ENCODE data around the gene FIP1L1.
"Not testable (repeated sequence)": the region's sequence is repeated elsewhere in the genome, so short reads cannot be mapped to it uniquely, and the experiment has no call there.

Gene FIP1L1, protein sequence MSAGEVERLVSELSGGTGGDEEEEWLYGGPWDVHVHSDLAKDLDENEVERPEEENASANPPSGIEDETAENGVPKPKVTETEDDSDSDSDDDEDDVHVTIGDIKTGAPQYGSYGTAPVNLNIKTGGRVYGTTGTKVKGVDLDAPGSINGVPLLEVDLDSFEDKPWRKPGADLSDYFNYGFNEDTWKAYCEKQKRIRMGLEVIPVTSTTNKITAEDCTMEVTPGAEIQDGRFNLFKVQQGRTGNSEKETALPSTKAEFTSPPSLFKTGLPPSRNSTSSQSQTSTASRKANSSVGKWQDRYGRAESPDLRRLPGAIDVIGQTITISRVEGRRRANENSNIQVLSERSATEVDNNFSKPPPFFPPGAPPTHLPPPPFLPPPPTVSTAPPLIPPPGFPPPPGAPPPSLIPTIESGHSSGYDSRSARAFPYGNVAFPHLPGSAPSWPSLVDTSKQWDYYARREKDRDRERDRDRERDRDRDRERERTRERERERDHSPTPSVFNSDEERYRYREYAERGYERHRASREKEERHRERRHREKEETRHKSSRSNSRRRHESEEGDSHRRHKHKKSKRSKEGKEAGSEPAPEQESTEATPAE

DNA sequence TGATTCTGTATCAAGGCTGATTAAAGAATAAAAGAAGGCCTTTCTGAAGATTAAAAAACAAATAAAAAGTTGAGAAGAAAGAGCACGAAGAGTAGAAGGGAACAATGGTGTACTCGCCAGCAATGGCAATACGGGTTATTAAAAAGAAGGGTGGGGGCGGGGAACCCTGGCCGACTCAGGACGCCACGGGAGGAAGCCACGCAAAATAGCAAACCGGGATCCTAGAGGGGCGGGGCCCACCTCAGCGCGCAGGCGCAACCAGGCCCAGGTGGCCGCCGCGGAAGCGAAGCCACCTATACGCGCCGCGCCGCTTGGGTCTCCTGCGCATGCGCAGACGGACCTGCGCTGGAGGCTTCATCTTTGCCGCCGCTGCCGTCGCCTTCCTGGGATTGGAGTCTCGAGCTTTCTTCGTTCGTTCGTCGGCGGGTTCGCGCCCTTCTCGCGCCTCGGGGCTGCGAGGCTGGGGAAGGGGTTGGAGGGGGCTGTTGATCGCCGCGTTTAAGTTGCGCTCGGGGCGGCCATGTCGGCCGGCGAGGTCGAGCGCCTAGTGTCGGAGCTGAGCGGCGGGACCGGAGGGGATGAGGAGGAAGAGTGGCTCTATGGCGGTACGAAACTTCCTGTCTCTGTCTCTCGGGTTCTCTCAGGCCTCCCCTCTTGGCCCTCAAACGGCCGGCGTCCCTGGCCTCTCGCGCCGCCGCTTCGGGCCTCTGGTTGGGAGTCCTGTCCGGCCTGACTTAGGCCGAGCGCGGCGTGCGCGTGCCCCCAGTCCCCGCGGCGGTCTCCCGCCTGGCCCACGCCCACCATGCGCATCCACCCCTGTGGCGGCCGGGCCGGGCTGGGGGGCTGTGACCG is at the start of gene FIP1L1:
Gene FIP1L1 (plus strand): TSS at position 323 of the 852 bp plus-strand sequence. CDS start 198 bp downstream, at position 521.
- peak; percentile 92 for DNase-seq

DNA sequence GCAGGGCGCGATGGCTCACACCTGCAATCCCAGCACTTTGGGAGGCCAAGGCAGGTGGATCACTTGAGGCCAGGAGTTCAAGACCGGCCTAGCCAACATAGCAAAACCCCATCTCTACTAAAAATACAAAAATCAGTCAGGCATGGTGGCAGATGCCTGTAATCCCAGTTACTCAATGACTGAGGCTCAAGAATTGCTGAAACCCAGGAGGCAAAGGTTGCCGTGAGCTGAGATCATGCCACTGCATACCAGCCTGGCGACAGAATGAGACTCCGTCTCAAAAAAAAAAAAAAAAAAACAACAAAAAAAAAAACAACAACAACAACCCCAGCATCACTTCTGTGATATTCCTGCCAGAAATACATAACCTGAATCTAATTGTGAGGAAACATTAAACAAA is 42.5 kb upstream of the FIP1L1 start:
- DNase-seq = not testable (repeated sequence)

DNA sequence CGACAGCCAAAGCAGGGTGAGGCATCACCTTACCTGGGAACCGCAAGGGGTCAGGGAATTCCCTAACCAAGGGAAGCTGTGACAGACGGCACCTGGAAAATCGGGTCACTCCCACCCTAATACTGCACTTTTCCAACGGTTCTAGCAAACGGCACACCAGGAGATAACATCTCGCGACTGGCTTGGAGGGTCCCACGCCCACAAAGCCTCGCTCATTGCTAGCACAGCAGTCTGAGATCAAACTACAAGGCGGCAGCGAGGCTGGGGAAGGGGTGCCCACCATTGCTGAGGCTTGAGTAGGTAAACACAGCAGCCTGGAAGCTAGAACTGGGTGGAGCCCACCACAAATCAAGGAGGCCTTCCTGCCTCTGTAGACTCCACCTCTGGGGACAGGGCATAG is 37.3 kb upstream of the FIP1L1 start:
- DNase-seq = not testable (repeated sequence)

DNA sequence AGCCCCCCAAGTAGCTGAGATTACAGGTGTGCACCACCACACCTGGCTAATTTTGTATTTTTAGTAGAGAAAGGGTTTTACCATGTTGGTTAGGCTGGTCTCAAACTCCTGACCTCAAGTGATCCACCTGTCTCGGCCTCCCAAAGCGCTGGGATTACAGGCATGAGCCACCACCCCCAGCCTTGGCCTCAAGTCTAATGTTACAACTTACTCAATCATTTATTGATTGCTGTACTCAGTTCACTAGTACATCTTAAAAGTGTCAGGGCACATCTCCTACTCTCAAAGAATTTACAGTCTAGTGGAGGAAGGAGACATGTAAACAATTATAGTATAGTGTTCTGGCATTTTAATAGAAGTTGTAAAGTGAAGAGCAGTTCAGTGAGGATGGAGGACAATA is 31.0 kb upstream of the FIP1L1 start:
- DNase-seq = not testable (repeated sequence)

DNA sequence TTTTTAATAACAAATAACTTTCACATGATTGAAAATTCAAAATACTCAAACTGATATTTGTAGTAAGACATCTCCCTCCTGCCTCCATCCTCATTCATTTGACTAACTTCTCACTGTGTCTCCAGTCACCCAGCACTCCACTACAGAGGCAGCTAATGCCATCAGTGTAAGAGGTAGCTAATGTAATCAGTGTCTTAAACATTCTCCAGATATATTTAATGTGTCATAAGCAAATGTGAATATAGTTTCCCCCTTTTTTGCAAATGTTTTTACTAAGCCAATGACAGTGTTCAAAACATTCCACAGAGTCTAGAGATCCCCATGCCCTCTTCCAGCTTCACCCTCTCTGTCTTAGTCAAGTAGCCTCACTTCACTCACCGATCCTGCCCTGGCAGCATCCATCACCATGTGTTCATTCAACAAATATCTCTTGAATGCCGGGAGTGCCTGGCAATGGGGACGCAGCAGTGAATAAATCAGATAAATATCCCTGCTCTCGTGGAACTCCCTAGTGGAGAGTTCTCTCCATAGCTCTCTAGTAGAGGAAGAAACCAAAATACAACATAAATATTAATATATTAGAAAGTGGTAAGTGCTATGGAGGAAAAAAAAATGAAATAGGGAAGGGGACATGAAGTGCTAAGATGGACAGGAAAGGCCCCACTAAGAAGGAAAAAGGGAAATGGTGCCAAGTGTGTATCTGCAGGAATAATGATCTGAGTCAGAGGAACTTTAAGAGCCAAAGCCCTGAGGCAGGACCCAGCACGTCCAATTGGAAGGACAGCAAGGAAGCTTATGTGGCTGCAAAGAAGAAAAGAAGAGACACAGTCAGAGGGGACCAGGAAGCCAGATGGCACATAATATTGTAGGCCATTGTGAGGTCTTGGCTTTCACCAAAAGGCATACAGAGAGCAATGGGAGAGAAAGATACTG is 30.3 kb upstream of the FIP1L1 start:
- no peak for DNase-seq

DNA sequence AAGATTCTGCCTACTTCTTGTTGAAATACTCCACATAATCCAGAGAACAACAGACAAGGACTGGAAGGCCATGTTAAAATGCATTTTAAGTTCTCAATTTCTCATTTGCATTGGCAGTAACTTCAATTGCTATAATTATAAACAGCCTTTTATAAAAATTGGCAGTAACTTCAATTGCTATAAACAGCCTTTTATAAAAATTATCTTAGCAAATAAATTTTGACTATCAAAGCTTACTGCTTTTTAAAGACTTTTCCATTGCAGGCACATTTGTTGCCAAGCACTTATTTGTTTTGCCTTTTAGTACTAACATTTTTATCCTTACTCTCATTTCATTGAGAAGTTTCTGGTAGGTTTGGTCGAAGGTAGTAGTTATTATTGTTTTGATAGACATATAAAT is 29.4 kb upstream of the FIP1L1 start:
- DNase-seq = no peak

DNA sequence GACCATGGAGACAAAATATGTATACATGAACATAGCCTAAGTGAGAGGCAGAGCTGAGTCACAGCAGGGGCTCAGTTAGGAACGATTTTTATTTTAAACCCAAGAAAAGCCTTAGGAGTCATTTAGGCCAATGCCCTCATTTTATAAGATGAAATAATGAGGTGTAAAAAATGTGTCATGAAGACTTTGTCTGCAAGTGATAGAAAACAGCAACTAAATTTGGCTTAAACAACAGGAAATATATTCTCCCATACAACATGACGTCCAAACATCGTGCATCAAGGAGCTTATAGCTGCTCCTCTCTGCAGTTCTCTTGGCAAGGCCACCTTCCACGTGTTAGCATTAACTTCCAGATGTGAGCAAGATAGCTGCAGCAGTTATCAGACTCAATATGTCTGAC is 28.4 kb upstream of the FIP1L1 start:
- no peak for DNase-seq

DNA sequence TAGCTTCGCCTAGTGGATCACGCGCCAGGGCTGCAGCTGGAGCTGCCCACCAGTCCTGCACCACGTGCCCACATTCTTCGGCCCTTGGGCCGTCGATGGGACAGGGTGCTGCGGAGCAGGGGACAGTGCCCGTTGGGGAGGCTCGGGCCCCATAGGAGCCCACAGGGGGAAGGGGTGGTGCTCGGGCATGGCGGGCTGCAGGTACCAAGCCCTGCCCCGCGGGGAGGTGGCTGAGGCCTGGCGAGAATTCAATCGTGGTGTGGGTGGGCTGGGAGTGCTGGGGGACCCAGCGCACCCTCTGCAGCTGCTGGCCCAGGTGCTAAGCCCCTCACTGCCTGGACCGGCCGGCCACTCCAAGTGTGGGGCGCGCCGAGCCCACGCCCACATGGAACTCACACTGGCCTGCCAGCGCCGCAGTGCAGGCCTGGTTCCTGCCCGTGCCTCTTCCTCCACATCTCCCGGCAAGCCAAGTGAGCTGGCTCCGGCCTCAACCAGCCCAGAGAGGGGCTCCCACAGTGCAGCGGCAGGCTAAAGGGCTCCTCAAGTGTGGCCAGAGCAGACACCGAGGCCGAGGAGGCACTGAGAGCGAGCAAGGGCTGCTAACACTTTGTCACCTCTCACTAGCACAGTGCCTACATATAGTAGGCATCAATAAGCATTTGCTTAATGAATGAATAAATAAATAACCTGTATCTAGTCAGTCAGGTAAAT is 23.3 kb upstream of the FIP1L1 start:
- DNase-seq = no peak

DNA sequence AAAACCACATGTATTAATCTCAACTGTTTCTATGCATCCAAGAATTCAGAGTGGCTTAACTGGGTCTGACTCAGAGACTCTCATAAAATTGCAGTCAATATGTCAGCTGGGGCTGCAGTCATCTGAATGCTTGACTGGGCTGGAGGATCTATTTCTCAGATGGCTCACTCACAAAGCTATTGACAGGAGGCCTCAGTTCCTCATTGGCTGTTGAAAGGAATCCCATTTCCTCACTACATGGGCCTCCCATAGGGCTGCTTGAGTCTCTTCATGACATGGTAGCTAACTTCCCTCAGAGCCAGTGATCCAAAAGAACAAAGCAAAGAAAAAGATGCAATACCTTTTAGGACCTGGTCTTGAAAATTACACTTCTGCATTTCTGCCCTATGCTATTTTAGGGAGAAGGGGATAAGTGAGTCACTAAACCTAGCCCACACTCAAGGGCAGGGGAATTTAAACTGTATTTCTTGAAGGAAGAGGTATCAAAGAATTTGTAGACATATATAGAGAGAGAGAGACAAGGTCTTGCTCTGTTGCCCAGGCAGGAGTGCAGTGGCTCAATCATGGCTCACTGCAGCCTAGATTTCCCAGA is 21.4 kb upstream of the FIP1L1 start:
- DNase-seq = no peak

DNA sequence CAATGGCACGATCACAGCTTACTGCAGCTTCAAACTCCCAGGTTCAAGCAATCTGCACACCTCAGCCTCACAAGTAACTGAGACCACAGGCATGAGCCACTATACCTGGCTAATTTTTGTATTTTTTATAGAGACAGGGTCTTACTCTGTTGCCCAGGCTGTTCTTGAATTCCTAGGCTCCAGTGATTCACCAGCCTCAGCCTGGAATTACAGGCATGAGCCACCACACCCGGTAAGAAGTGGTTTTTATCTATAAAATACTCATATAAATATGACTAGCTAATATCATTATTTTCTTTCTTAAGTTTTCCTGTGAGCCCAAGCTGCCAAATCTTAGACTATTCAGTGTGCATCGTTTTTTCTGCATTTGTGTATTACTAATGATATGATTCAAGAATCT is 16.0 kb upstream of the FIP1L1 start:
- no peak for DNase-seq

DNA sequence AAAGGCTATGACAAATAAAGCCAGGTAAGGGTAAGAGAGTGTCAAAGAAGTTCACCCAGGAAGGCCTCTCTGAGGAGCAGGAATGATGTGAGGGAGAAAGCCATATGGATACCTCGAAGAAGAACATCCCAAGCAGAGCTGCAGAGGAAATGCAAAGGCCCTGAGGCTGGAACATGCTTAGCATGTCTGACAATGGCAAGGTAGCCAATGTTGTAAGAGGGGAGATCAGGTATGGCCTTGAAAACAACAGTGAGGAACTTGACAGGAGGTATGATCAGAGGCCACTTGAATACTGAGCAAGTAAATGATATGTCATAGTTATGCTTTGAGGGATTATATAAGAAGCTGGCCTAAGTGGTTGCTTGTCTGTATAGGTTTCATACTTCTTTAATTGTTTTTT is 15.3 kb upstream of the FIP1L1 start:
- no peak for DNase-seq

DNA sequence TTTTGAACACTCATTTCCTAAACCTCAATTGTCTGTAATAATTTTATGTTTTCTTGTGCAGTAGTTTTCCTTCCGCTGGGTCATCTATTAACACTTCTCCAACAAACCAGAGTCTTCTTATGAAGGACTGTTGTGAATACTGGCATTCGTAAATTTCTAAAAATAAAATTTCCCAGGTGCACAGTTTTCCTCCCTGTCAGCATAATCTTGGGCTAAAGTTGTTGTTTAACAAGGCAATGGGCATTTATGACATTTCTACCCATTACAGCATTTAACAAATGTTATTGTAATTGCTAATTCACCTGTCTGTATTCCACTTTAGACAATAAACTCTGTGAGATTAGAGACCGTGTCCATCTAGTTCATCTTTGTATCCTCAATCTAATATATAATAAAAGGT is 12.8 kb upstream of the FIP1L1 start:
- no peak for DNase-seq

DNA sequence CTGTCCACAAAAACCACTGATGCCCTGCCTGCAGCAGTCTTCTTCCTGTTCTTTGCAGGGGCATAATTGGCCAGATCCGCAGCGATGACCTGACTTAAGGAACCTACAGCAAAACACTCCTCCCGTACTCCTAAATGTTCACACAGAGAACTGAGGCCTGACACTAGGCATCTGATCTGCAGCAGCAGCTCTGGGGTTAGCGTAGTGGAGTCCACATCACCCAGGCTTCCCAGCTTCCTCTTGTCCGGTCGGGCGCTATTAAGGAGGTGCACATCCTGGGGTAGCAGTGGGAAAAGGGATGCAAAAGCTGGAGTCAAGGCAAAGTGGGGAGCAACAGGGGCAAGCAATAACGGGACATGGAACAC is 12.3 kb upstream of the FIP1L1 start:
- DNase-seq = no peak

DNA sequence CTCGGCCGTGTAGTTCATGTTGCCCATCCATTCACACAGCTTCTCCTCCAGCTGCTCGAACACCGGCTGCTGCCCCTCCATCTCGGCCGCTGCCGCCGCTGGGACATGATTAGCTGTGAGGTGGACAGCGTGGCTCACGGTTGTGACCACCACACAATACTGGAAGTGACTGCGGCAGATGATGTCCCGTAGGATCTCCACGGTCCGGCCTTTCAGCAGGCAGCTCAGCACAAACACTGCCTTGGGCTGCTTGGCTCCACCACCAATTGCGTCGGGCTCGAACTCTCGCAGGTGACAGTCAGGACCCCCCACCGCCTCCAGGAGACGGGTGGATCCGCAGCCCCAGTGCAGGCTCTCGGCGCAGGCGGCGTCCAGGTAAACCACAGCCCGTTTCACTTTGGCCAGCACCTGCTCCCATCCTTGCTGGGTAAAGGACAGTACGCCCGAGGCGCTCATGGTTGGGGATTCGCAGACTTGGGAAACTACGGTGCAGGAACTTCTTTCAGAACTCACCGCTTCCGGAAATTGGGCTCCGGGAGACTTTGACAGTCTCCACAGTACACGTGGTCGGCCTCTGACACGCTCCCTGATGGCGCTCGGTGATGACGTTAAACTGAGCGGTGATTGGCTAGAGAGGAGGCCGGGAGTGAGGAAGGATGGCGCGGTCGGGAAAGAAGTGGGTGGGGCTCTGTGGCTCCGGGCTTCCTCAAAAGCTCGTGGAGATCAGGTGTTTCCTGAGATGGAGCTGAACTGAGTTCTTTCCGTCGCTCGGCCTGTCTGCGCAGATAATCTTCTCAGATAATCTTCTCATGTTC is 11.7 kb upstream of the FIP1L1 start, which contains the start of gene SCFD2:
Gene SCFD2 (minus strand): TSS at position 576 of the 815 bp plus-strand sequence.
- peak; percentile 92 for DNase-seq

DNA sequence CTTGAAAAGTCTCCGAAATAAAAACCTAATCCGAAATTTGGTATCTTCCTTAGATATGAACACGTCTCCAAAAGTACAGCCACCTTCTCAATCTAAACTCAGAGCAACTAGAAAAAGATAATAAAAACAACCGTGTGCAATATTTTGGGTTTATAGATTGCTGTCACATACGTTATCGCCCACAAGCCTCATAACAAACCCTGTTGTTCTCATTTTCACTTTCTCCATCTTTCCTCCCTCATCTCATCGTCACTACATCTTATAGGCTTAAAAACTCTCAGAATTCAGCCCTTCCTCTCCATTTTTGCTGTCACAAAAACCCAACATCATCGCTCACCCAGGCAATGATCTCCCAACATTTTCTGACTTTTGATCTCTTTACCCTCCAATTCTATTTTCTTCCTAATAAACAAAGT is 11.1 kb upstream of the FIP1L1 start:
- DNase-seq = no peak

DNA sequence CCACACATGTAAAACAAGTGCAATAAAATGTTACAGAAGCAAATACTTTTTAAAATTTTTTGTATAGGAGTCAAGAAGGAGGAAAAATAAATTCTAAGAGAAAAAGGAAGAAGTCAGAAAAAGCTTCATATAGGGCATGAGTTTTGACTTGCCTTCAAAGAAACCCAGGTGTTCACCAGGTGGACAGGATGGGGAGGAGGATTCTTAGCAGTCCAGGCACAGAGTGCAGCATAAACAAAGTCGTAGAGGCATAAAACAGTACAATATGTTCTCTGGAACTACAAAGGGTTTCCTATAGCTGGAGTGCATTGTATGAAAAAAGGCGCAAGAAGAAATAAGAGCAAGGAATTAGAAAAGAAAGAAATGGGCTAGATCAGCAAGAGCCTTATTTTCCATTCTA is 9.7 kb upstream of the FIP1L1 start:
- DNase-seq = no peak

DNA sequence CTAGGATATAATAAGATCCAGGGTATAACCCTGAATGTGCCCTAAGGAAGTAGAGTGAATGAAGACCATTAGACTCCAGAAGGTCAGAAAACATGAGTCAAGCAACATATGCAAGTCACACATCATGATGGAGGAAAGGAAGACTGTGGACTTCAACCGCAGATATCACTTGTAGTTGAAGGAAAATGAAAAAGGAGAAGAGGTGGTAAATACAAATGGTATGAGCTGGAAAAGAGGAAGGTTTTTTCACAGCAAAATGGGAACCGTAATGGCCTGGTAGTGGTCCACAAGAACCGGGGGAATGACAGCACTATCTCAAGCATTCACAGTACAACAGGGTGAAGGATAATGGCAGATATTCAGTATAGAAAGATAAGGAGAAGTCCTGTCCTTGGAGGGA is 6.4 kb upstream of the FIP1L1 start:
- DNase-seq = no peak

DNA sequence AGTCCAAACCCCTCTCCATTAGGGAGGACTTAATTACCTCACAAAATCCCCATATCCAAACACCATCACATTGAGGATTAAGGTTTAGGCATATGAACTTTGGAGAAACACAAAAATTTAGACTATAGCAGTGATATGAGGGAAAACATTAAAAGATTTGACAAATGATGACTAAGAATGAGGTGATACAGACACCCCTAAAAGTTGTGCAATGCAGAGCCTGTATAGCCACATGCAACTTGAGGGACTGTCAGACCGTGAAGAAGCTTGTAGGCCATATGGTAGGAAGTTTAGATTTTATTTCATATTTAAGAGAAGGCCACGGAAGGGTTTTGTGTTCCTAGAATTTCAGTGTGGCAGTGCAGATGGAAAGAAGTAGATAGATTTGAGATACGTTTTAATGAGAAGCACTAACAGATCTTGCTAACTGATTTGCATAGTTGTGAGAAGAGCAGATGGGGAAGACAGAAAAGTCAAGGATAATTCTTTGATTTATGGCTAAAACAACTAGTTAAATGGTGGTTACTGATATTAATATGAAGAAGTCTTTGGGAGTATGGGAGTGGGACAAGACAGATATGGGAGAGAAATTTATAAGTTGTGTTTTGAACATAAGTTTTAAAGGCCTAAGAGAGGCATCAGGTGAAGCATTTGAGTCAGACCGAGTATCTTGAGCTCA is 5.5 kb upstream of the FIP1L1 start:
- no peak for DNase-seq

DNA sequence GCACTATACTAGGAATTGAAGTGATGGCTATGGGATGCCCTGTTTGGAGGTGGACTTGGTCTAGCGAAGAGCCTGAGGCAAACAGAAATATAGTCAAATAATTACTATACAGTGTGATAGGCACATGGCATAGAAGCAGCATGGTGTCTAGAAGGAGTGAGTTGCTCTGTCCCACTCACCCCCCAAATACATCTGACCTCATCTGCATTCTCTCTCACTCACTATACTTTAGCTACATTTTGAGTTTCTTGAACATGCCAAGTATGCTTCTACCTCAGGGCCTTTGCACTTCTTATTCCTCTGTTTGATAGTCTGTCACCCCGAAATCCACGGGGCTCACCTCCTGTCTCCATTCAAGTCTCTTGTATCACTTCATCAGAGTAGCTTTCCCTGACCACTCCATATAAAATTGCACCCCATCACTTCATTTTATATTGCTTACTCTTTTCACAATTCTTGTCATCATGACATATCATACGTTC is 2.6 kb upstream of the FIP1L1 start:
- no peak for DNase-seq

DNA sequence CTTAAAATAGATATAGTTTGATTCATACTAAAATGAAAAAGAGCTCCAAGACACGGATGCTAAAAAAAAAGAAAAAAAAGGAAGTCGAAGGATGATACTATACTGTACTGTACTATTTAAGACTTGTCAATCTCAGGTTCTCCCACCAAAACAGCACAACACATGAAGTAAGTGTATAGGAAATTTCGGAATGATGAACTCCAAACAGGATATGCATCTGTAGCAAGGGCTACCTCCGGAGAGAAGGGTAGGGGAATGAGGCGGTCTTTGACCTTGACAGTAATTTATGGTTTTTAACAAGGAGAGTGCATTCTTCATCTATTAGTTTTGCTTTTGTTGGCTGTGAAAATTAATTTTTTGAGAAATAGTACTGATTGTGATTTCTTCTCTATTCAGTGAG is 541 bp upstream of the FIP1L1 start:
- DNase-seq = peak; percentile 49
